GM23248 (cell line): Measurements from ENCODE around the gene ARIH2.

ENCODE experiments used
- EZH2 ChIP-seq: fragments of 200-600 bp; sonication (generic); IDR thresholded peaks from 2 replicates; pipeline ENCODE4 v1.6.1; 2018; ENCODE audit warnings: antibody characterized with exemption, mild to moderate bottlenecking; ENCODE audit not compliant: insufficient read depth, poor library complexity, severe bottlenecking
- EZH2phosphoT487 ChIP-seq: fragments of 200-600 bp; sonication (generic); IDR thresholded peaks from 2 replicates; pipeline ENCODE4 v1.6.1; 2018; ENCODE audit warnings: antibody characterized with exemption, moderate library complexity, mild to moderate bottlenecking, low read depth; ENCODE audit not compliant: insufficient read depth

DNA sequence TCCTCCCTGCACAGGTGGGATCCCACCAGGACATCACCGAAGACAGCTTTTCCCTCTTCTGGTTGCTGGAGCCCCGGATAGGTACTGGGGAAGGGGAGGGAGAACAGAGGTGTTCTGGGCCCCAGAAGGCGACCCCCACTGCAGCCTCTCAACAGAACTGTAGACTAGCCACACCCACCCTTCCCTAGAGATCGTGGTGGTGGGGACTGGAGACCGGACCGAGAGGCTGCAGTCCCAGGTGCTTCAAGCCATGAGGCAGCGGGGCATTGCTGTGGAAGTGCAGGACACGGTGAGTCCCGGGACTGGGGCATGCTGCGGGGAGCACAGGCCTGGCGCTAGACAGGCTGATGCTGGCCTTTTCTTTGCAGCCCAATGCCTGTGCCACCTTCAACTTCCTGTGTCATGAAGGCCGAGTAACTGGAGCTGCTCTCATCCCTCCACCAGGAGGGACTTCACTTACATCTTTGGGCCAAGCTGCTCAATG is 104.1 kb downstream of the ARIH2 start:
- TF ChIP-seq EZH2 (no peak), EZH2phosphoT487 (no peak)
